GM19035 (cell line): ENCODE data around the gene RAP1B.
"Not testable (repeated sequence)": the region's sequence is repeated elsewhere in the genome, so short reads cannot be mapped to it uniquely, and the experiment has no call there.

Experiments used
- ATAC-seq: cut with Tn5 transposase; IDR thresholded peaks from one replicate; pipeline ENCODE4 v1.9.1; 2021; ENCODE audit not compliant: unreplicated experiment

The RAP1B gene

GRCh38 chr12:68632486-68632885, 21.8 kb downstream of the RAP1B start:
- ATAC-seq = no peak

DNA sequence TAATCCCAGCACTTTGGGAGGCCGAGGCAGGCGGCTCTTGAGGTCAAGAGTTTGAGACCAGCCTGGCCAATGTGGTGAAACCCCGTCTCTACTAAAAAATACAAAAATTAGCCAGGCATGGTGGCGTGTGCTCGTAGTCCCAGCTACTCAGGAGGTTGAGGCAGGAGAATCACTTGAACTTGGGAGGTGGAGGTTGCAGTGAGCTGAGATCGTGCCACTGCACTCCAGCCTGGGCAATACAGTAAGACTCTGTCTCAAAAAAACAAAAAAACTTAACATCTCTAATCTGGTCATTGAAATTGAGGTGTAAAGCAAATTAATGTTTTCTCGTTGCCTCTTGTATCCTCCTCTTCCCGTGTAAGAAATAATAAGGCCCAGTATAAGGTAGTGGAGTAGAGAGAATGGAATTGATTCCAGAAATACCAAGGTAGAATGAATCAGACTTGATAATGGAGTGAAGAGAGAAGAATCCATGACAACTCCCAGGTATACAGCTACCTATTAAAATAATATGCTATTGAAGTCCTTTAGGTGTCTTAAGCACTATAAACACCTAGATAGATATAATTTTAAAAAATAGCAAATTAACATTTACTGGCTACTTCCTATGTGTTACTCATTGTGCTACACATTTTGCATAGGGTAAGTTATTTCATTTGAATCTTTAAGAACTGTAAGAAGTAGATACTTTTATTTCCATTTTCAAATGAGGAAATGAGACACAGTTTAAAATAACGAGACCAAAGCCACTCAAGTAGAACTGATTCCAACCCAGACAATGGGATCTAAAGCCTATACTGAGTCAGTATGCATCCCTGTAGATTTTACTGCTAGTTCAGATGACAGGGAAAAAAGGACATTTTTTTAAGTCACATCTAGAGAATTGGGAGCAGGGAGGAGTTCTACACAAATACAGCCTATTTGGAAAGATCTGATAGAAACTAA, 23.2 kb downstream of the RAP1B start:
- ATAC-seq = no peak

DNA sequence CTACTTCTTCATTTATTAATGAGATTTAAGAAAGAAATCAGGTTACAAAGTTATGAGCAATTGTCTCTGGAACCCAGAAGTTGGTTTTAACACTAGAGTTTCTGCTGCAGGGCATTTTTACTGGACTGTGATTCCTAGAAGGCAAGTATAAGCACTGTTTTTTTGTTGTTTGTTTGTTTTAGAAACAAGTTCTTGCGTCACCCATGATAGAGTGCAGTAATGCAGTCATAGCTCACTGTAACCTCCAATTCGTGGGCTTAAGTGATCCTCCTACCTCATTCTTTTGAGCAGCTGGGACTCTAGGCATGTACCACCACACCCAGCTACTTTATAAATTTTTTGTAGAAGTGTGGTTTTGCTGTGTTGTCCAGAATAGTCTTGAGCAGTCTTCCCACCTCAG, 25.6 kb downstream of the RAP1B start:
- ATAC-seq = no peak

DNA sequence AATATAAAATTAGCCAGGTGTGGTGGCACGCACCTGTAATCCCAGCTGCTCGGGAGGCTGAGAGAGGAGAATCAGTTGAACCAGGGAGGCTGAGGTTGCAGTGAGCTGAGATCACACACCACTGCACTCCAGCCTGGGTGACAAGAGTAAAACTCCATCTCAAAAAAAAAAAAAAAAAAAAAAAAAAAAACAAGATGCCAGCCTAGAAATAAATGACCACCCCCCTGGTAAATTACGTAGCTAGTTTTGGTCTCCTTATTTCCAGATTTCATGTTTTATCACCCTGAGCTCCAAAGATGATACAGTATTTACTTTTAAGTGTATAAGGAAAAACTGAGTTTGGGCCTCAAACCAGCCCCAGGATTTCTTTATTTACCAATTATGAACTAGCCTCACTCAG, 26.7 kb downstream of the RAP1B start:
- ATAC-seq = not testable (repeated sequence)

GRCh38 chr12:68638171-68638570, 27.5 kb downstream of the RAP1B start:
- ATAC-seq = no peak

DNA sequence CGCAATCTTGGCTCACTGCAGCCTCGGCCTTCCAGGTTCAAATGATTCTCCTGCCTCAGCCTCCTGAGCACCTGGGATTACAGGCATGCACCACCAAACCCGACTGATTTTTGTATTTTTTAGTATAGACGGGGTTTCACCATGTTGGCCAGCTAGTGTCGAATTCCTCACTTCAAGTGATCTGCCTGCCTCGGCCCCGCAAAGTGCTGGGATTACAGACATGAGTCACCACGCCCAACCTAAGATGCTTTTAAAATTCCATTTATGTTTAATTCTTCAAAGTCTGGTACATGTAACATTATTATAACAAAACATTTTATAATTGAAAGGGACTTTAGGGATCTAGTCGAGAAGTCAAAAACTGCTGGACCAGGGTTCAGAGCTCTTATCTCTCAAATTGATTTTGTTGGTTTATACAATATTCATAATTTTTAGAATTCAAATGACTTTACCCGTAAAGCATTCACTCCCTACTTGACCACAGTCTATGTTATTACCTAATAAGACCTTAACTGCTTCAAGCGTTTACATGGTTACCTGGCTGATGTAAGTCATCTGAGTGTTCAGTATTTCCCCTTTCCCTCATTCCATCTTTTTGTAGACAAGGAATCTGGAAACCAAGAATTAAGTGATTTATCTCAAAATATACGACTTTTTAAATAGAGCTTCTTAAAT, 28.2 kb downstream of the RAP1B start:
- no peak for ATAC-seq

GRCh38 chr12:68639396-68639767, 28.7 kb downstream of the RAP1B start:
- ATAC-seq = no peak

GRCh38 chr12:68641138-68641537, 30.4 kb downstream of the RAP1B start:
- peak; percentile 85 for ATAC-seq

DNA sequence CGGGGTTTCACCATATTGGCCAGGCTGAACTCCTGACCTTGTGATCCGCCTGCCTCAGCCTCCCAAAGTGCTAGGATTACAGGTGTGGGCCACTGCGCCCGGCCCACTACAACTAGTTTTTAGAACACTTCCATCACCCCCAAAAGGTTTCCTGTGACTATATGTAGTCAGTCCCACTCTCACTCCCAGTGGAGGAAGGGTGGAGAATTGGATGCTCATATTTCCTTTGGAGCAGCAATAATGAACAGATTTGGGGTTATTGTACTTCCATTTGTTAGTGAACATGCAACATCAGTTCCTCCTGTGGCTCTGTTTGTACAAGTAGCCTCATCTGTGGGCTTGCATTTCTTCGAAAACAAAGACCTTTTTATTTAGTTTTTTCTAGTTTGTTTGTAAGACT, 35.8 kb downstream of the RAP1B start:
- no peak for ATAC-seq

- no peak for ATAC-seq
Observed at GRCh38 chr12:68647507-68647906, 36.8 kb downstream of the RAP1B start.

GRCh38 chr12:68648179-68648578, 37.5 kb downstream of the RAP1B start:
- no peak for ATAC-seq

DNA sequence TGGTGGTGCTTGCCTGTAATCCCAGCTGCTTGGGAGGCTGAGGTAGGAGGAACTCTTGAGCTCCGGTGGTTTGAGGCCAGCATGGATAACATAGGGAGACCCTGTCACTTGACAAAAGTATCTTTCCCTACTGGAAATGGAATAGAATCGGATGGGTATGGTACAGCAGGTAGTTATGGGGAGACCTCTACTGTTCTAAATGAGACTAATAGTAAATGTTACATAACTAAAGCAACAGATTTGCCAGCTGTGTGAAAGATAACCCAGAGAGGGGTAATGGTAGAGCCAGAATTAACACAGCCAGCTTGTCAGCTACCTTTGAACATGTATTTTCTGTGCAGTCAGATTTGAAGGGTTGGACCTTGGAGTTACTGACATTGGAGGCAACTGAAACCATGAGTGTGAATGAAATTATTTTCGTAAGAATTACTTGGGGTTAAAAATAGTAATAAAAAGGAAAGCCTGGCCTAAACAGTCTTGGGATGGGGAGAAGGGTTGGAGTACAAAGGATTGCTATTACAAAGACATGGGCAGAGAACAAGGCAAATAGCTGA, 54.4 kb downstream of the RAP1B start:
- ATAC-seq = no peak

- ATAC-seq = no peak
Observed at GRCh38 chr12:68667291-68667690, 56.6 kb downstream of the RAP1B start.

- ATAC-seq = no peak
Observed at GRCh38 chr12:68667896-68668295, 57.2 kb downstream of the RAP1B start.

GRCh38 chr12:68671179-68671578, 60.5 kb downstream of the RAP1B start:
- ATAC-seq = no peak

DNA sequence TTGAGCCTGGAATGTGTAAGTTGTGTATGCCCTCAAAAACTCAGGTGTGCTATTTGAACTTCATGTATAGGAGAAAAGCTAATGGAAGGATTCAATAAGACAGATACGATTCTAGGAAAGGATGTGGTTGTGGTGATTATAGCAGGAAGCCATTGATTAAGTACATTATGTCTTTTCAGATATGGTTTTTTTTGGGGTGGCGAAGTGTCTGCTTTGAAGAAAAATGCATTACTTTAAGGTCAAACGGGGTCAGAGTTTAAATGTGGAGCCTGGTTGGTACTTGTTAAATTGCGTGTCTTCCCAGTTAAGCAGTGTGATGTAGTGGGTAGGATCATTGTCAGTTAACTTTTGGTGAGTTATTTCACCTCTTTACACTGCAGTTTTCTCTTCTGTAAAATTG, 63.1 kb downstream of the RAP1B start:
- ATAC-seq = no peak

GRCh38 chr12:68674376-68674775, 63.7 kb downstream of the RAP1B start:
- ATAC-seq = no peak

GRCh38 chr12:68675101-68675842, 64.6 kb downstream of the RAP1B start:
- no peak for ATAC-seq

- ATAC-seq = not testable (repeated sequence)
Observed at GRCh38 chr12:68676854-68677253, 66.2 kb downstream of the RAP1B start.

DNA sequence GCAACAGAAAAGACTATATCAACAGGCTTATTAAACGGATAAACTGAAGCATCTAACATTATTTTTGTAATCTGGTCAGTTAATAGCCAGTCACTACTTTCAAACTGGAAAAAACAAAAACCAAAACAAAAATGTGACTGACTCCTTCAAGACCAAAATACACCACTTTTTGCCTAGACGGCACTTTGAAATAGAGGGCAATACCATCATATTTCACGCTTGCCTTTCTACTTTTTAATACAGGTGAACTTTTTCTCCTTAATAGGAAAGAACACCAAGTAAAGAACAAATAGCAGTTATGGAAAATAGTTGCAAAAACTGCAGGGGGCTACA, 75.5 kb downstream of the RAP1B start:
- no peak for ATAC-seq
